Amygdala (tissue), 56 donors: ENCODE data around the gene EYS.
"Not testable (repeated sequence)": the region's sequence is repeated elsewhere in the genome, so short reads cannot be mapped to it uniquely, and the experiment has no call there.

Experiments
- DNase-seq, 56 donors: peaks; one replicate each; lab custom pipeline; 2025; lab: John Stamatoyannopoulos, UW

The EYS gene

GRCh38 chr6:64507661-64508060 is 1199.4 kb downstream of the EYS start:
- no peak for DNase-seq

DNA sequence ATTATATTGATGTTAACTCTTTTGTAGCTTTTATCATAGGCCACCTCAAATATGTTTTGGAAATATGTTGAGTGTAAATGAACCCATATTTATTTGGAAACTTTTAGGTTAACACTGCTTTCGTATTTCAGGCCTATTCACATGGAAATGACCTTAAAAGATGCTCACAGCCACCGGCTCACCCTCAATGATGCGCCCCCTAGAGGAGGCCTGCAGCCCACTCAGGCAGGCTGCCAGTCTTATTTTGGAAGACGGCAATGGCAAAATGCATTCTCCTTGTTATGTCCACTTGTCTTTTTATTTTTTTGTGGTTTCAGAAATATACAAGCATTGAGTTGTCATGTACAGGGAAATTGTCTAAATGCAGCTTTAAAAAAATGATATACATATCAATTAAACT is 1201.7 kb downstream of the EYS start:
- DNase-seq, result no peak

- no peak for DNase-seq
Observed at GRCh38 chr6:64504503-64504902, 1202.5 kb downstream of the EYS start.

DNA sequence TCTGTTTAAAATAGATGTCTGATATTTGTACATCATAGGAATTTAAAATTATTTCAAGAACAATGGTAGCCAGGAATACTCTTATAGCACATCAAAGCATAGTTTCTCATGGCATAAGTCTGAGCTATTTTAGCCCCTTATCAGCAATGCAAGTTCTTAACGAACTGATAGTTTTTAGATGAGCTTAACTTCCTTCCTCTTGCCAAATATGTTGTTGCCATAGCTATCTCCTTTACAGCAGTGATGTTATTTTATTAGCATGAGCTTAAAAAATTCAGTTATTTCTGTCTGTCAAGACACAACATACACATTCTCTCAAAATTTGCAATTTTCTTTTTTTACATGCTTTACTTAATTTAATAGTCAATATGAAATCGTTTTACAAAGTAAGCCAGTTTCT is 1204.2 kb downstream of the EYS start:
- DNase-seq, result no peak

- no peak for DNase-seq
Observed at GRCh38 chr6:64497634-64498033, 1209.4 kb downstream of the EYS start.

DNA sequence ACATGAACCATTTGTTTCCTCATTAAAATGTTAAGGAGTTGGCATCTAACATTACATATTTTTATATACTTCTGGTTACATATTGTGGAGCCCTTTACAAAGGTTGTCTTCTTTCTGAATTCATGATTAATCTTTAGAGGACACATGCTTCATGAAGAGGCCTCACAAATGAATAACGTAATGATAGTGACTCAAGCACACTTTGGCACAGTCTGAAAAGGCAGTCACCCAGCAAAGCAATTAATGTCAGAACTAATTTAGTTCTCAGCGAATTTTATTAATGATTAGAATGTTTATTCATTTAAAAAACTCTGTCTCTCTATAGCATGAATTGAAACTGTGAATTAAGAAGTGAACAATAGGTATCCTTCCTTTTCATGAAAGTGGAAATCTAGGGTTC is 1217.3 kb downstream of the EYS start:
- no peak for DNase-seq

- no peak for DNase-seq
Observed at GRCh38 chr6:64486578-64487351, 1220.3 kb downstream of the EYS start.

DNA sequence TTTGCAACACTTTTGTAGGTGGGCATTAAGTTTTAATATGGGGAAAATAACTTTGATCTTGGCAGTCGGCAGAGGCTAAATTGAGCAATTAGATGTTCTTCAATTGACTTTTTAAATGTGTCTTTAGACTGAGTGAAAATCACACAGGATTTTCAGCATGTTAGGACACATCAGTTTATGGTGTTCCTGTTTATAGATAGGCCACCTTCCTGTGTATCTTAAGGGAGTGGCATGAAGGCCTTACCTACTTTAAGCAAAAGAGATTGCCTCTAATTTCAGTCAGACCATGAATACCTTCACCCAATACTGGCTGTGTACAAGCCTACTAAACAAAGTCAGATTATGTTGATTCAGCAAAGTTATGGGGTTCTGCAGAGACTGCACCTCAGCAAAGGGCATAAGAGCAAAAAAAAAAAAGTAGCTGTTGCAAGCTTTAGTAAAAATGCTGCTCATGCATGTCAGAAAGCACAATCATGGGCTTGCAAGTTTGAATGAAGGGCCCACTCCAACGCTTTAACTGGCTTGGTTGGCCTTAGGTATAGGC is 1223.0 kb downstream of the EYS start:
- no peak for DNase-seq

DNA sequence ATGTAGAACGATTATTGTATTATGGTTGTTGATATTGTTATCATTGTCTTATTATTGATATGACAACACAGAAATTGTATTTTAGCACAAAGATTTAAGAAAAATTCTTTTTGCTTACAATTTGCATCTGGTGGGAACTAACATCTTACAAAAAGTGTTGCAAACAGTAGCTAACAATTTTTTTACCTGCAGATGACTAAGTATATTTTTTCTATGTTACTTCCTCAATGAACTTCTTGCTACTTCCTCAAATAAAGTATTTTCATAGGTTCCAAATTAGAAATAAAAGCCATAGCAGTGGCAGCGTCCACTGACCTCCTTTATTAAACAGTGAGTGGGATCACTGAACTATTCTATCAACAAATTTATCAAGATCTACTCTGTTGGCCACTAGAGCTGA is 1224.4 kb downstream of the EYS start:
- no peak for DNase-seq

DNA sequence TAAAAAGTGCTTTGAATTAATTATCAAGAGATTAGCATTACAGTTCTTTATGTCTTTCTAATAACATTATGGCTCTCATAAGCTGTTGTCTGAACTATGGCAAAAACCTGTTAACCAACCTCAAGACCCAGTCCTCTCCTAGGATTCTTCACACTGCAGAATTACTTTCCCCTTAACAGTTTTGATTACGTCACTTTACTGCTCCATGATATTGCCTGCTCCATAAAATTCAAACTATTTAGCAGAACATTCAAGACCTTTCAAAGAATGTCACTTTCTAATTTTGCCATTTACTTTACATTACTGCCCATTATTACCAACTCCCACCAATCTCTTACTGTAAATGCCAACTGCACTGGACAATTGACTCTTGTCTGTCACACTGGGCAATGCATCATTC is 1227.9 kb downstream of the EYS start:
- no peak for DNase-seq

DNA sequence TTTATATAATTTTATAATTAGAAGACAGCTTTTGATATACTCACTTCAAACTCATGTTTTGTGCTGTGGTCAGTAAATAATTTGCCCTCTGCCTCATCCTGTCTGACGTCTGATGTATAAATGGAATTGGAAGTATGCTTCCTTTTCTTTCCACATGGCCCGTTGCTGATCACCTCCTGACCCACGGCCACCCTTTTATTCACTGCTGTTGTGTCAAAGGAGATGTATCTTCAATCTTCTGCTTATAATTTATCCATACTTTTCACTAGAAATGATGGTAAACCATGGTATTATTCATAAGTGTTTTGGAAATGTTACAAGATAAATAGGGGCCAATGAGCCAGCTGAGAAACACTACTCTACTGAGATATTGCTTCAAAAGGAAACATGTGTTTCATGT is 1229.6 kb downstream of the EYS start:
- DNase-seq, result no peak

DNA sequence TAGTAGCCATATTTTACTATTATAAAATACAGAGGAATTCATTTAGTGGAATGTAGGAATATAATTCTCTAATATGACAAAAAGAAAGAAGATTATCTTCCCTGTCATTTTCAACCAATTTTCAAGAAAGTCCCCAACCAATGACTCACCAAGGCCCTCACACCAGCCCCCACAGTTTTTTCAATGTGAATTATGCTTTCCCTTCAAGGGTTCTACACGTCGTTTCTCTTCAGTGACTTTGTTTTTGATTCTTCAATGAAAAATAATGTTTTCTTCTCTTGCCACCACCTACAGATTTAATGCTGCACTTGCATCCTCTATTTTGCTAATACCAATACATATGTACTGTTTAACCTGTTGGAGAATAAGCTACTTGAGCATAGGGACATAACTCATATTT is 1230.1 kb downstream of the EYS start:
- DNase-seq, result no peak

GRCh38 chr6:64469405-64469804 is 1237.6 kb downstream of the EYS start:
- not testable (repeated sequence) for DNase-seq

DNA sequence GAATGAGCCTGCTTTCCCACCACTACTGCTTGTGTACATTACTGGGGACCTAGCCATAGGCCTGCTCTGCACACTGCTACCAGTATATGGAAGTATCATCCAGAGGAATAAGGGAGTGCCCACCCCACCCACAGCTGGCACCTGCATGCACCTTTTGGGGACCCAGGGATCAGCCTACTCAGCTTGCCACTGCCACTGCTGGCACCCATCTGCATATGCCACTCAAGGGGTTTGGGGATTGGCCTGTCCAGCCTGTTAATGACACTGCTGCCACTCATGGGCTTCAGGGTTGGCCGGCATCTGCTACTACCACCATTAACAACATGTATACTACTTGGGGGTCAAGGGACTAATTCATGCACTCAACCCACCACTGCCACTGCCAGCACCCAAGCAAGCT is 1239.4 kb downstream of the EYS start:
- no peak for DNase-seq

- DNase-seq, result no peak
Observed at GRCh38 chr6:64459411-64459944, 1247.5 kb downstream of the EYS start.

DNA sequence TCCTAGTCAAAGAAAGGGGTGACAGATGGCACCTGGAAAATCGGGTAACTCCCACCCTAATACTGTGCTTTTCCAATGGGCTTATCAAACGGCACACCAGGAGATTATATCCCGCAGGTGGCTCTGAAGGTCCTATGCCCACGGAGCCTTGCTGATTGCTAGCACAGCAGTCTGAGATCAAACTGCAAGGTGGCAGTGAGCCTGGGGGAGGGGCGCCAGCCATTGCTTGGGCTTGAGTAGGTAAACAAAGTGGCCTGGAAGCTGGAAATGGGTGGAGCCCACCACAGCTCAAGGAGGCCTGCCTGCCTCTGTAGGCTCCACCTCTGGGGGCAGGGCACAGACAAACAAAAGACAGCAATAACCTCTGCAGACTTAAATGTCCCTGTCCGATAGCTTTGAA is 1258.9 kb downstream of the EYS start:
- not testable (repeated sequence) for DNase-seq

DNA sequence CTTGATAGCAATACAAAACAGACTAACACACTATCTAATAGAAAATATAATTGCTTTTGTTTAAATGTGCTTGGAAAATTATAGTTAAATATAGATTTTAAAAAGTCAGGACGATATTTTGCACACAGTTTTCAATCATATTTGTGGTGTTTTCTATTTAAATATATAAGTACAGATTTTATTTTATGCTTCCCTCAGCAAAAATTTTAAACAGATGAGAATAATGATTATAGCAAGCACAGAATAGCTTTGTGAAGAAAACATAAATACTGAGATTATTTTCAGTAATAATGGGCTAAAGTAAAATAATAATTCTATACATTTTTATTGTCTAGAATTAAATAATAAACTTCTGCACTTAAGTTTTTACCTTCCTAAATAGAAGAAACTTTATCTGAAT is 1262.0 kb downstream of the EYS start:
- DNase-seq, result no peak

DNA sequence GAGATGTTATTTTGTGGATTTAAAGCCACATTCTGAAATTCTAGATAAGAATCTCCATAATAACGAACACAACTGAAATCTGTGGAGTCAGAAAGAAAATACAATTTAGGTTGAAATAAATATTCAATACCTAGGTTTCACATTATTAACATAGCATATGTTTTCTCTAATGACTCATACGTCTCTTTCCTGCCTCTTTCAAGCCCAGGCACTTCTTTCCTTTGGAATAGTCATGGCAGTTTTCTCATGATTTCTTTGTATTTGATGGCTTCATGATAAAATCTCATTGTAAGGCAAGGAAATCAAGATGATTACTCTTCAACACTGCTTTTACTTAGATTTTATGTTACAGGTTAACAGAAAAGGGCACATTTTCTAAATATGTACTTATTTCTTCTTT is 1267.8 kb downstream of the EYS start:
- no peak for DNase-seq

DNA sequence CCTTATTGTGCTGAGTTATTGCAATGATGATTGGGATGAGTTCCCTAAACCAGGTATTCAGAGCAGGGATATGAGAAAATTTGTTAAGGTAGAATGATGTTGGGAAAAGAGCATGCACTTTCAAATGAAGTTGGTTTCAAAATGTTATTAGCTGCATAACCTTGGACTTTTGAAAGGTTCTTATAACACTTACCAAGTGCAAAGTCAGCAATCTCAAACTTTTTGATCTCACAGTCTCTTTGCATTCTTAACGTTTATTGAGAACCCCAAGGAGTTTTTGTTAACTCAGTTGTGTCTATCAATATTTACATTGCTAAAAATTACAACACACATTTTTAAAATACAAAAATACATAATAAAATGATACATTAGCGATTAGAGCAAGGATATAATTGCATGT is 1269.0 kb downstream of the EYS start:
- no peak for DNase-seq

- no peak for DNase-seq
Observed at GRCh38 chr6:64429926-64430325, 1277.1 kb downstream of the EYS start.

GRCh38 chr6:64428186-64428585 is 1278.8 kb downstream of the EYS start:
- DNase-seq, result no peak

GRCh38 chr6:64415926-64416325 is 1291.1 kb downstream of the EYS start:
- DNase-seq, result peak in 1 of 56 donors; percentile 9
